ENCODE data around the gene USP3.

DNA sequence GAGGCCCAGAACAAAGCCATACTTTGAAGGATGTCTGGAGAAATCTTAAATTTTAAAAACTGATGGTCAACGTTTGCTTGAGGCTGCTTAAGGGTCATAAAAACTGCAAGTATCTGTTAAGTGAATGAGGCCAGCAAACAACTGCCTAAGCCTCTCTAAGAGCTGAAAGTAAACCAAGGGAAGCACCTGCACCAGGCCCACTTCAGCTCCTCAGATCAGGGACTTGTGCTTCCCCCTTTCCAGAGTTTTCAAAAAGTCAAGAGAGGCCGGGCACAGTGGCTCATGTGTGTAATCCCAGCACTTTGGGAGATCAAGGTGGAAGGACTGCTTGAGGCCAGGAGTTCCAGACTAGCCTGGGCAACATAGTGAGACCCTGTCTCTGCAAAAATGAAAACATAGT is 101.9 kb downstream of the USP3 start:
- TF ChIP-seq, protein P1, sequence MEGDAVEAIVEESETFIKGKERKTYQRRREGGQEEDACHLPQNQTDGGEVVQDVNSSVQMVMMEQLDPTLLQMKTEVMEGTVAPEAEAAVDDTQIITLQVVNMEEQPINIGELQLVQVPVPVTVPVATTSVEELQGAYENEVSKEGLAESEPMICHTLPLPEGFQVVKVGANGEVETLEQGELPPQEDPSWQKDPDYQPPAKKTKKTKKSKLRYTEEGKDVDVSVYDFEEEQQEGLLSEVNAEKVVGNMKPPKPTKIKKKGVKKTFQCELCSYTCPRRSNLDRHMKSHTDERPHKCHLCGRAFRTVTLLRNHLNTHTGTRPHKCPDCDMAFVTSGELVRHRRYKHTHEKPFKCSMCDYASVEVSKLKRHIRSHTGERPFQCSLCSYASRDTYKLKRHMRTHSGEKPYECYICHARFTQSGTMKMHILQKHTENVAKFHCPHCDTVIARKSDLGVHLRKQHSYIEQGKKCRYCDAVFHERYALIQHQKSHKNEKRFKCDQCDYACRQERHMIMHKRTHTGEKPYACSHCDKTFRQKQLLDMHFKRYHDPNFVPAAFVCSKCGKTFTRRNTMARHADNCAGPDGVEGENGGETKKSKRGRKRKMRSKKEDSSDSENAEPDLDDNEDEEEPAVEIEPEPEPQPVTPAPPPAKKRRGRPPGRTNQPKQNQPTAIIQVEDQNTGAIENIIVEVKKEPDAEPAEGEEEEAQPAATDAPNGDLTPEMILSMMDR (IDR thresholded peaks at IDR 0.05 in 8 of 11, conservative IDR thresholded peaks at IDR 0.05 in 3 of 11): no peak
- no peak for TF ChIP-seq POLR2A (IDR thresholded peaks at IDR 0.05)
